ENCODE results near the gene DLX6.

Gene DLX6

GRCh38 chr7:97016381-97017191 is 11.2 kb downstream of the DLX6 start:
- TF ChIP-seq CTCF (IDR thresholded peaks at IDR 0.05; ENCODE audit: low read depth, low read length), result no peak; the same call in 1 of the 2 replicates
- DNase-seq (ENCODE audit: extremely low read depth, low read depth), result no peak

- DNase-seq (ENCODE audit: extremely low read depth, low read depth), result no peak
- TF ChIP-seq CTCF (IDR thresholded peaks at IDR 0.05; ENCODE audit: low read depth, low read length), result no peak
These were observed 12.1 kb downstream of the DLX6 start for GRCh38 chr7:97017192-97018125.

- no peak for TF ChIP-seq CTCF (IDR thresholded peaks at IDR 0.05; ENCODE audit: low read depth, low read length)
- no peak for DNase-seq (ENCODE audit: extremely low read depth, low read depth)
These were observed 12.8 kb downstream of the DLX6 start for GRCh38 chr7:97018126-97018601.

GRCh38 chr7:97018791-97019531 is 13.6 kb downstream of the DLX6 start:
- DNase-seq (ENCODE audit: extremely low read depth, low read depth), result no peak
- no peak for TF ChIP-seq CTCF (IDR thresholded peaks at IDR 0.05; ENCODE audit: low read depth, low read length)

GRCh38 chr7:97019710-97020225 is 14.4 kb downstream of the DLX6 start:
- no peak for DNase-seq (ENCODE audit: extremely low read depth, low read depth)
- no peak for TF ChIP-seq CTCF (IDR thresholded peaks at IDR 0.05; ENCODE audit: low read depth, low read length)

GRCh38 chr7:97020601-97020995 is 15.2 kb downstream of the DLX6 start:
- TF ChIP-seq CTCF (IDR thresholded peaks at IDR 0.05; ENCODE audit: low read depth, low read length), result no peak
- DNase-seq (ENCODE audit: extremely low read depth, low read depth), result no peak

All from AG09319 (cell line).